Breast epithelium (tissue), 3 donors: ENCODE measurements around the gene TCF3.

Experiments
- CTCF ChIP-seq, 3 donors: fragments of 450-650 bp; IDR thresholded peaks; one replicate each; pipeline ENCODE4 v1.5.1; 2016 to 2017; ENCODE audit warnings: antibody characterized with exemption in 3 of 3, mild to moderate bottlenecking in 3 of 3, moderate library complexity in 3 of 3
- POLR2A ChIP-seq: fragments of 450-650 bp; IDR thresholded peaks from one replicate; pipeline ENCODE4 v1.6.1; 2016; ENCODE audit warnings: antibody characterized with exemption, mild to moderate bottlenecking, moderate library complexity
- POLR2AphosphoS5 ChIP-seq, 3 donors: sonication (generic); formaldehyde crosslinking; IDR thresholded peaks; one replicate each; pipeline ENCODE4 v1.6.1; 2017; ENCODE audit warnings: antibody characterized with exemption in 3 of 3

GRCh38 chr19:1690699-1691307, 38.4 kb upstream of the TCF3 start:
- TF ChIP-seq CTCF (IDR thresholded peaks at IDR 0.05): no peak
- TF ChIP-seq POLR2AphosphoS5 (IDR thresholded peaks at IDR 0.05): no peak
- no peak for TF ChIP-seq POLR2A
